Mucosa of rectum (tissue), 2 donors: Measurements from ENCODE around the gene ITGA8.

Experiments
- H3K27ac ChIP-seq, 2 donors: one replicate each; pipeline ENCODE4 v1.7.0; 2013; ENCODE audit warnings: inconsistent platforms in 2 of 2, low read depth in 2 of 2, low read length in 2 of 2
- H3K27me3 ChIP-seq, 2 donors: one replicate each; pipeline ENCODE4 v1.7.0; 2013; ENCODE audit warnings: low read length in 2 of 2; ENCODE audit not compliant: control insufficient read depth in 2 of 2, insufficient read depth in 2 of 2
- H3K36me3 ChIP-seq, 2 donors: one replicate each; pipeline ENCODE4 v1.7.0; 2013; ENCODE audit warnings: low read length in 2 of 2; ENCODE audit not compliant: control insufficient read depth in 2 of 2, insufficient read depth in 2 of 2
- H3K4me1 ChIP-seq, 2 donors: one replicate each; pipeline ENCODE4 v1.7.0; 2013; ENCODE audit warnings: low read length in 2 of 2, mild to moderate bottlenecking in 1 of 2; ENCODE audit not compliant: control insufficient read depth in 2 of 2, insufficient read depth in 2 of 2
- H3K4me3 ChIP-seq, 2 donors: one replicate each; pipeline ENCODE4 v1.7.0; 2013; ENCODE audit warnings: low read length in 2 of 2
- H3K9ac ChIP-seq, 2 donors: one replicate each; pipeline ENCODE4 v1.7.0; 2013; ENCODE audit warnings: low read length in 2 of 2, low read depth in 1 of 2, mild to moderate bottlenecking in 1 of 2
- H3K9me3 ChIP-seq, 2 donors: one replicate each; pipeline ENCODE4 v1.7.0; 2013; ENCODE audit warnings: low read length in 2 of 2; ENCODE audit not compliant: control insufficient read depth in 2 of 2
- donor health status: healthy.
- donor health status: Normal muscosa, but diverticular disease.

ITGA8 gene

GRCh38 chr10:15700078-15700674, 19.5 kb downstream of the ITGA8 start:
- H3K9me3 ChIP-seq = no peaks in the 10 kb centered on the region
- H3K27me3 ChIP-seq = no peaks in the 10 kb centered on the region
- no peaks in the 10 kb centered on the region for H3K4me1 ChIP-seq
- H3K4me3 ChIP-seq = no peak overlapping the region
- no peak overlapping the region for H3K27ac ChIP-seq
- H3K36me3 ChIP-seq = no peaks in the 10 kb centered on the region
- no peak overlapping the region for H3K9ac ChIP-seq

GRCh38 chr10:15695852-15696251, 23.9 kb downstream of the ITGA8 start:
- H3K27ac ChIP-seq = no peak overlapping the region
- H3K4me3 ChIP-seq = no peak overlapping the region
- no peaks in the 10 kb centered on the region for H3K9me3 ChIP-seq

GRCh38 chr10:15690031-15690430, 29.7 kb downstream of the ITGA8 start:
- Histone ChIP-seq H3K9ac (no peak overlapping the region), H3K27ac (no peak overlapping the region), H3K4me3 (no peak overlapping the region), H3K9me3 (no peaks in the 10 kb centered on the region), H3K27me3 (no peaks in the 10 kb centered on the region), H3K36me3 (no peaks in the 10 kb centered on the region), H3K4me1 (no peaks in the 10 kb centered on the region)

More at GRCh38 chr10:15695852-15696251, 23.9 kb downstream of the ITGA8 start:
- Histone ChIP-seq H3K36me3 (no peaks in the 10 kb centered on the region), H3K9ac (no peak overlapping the region), H3K4me1 (no peaks in the 10 kb centered on the region), H3K27me3 (no peaks in the 10 kb centered on the region)

DNA sequence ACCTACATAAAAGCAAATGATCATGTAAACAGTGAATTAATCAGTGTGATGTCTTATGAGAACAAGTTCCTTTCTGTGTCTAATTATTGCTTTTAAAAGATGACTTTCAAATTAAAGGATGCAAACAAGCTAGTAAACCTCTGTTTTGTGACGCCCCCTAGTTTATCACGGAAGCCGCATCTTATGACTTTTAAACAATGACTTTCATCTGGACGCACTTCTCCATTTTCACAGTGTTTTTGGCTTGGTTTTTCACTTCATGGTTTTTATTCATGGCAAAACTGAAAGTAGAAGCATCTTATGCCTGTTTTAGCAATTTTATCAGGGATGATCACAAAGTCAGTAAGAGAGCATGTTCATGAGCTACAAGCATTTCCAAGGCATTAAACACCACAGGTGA, 35.0 kb downstream of the ITGA8 start:
- Histone ChIP-seq H3K27me3 (no peaks in the 10 kb centered on the region), H3K9ac (no peak overlapping the region), H3K4me3 (no peak overlapping the region), H3K27ac (no peak overlapping the region), H3K4me1 (no peaks in the 10 kb centered on the region), H3K36me3 (no peaks in the 10 kb centered on the region), H3K9me3 (no peaks in the 10 kb centered on the region)

DNA sequence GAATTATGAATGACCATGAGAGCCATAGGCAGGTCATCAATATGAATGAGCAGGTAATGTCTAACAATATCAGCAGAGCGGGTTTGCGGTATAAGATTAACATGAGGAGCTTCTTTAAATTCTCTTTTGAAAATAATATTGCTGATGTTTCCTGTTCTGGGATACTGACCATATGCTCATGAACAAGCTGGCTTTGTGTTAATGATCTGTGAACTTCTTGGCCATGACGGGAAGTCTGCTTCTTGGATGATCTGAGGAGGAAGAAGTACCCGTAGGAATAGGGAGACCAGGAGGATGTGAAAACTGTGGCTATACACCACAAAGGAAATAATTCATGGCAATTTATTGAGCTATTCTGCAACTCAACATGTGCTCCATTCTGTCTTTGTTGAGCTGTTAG, 38.6 kb downstream of the ITGA8 start:
- H3K4me3 ChIP-seq = no peak overlapping the region
- no peaks in the 10 kb centered on the region for H3K36me3 ChIP-seq
- H3K27me3 ChIP-seq = no peaks in the 10 kb centered on the region
- H3K9me3 ChIP-seq = no peaks in the 10 kb centered on the region
- H3K27ac ChIP-seq = no peak overlapping the region
- no peaks in the 10 kb centered on the region for H3K4me1 ChIP-seq
- no peak overlapping the region for H3K9ac ChIP-seq

GRCh38 chr10:15678851-15679250, 40.9 kb downstream of the ITGA8 start:
- H3K27me3 ChIP-seq = no peaks in the 10 kb centered on the region
- H3K9me3 ChIP-seq = no peaks in the 10 kb centered on the region
- no peak overlapping the region for H3K27ac ChIP-seq
- H3K9ac ChIP-seq = no peak overlapping the region
- H3K4me1 ChIP-seq = no peaks in the 10 kb centered on the region
- no peaks in the 10 kb centered on the region for H3K36me3 ChIP-seq
- no peak overlapping the region for H3K4me3 ChIP-seq

DNA sequence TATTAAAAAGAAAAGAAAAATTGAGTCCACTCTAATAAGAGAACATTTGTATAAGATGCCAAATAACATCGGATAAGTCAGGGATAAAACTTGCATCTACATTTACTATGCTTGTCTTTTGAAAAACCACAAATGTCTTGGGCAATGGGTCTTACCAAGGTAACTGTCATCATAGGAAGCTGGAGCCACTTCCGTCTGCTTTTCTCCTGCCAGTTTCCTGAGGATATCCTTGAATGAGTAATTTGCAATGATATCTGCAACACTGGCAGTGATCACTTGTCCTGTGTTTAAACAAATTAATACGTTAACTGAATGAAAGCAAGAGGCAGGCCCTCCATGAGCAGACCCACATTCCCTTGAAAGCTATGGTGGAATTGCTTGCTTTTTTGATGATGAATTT, 47.3 kb downstream of the ITGA8 start:
- Histone ChIP-seq H3K4me1 (no peaks in the 10 kb centered on the region), H3K36me3 (no peaks in the 10 kb centered on the region), H3K9me3 (no peaks in the 10 kb centered on the region), H3K9ac (no peak overlapping the region), H3K27ac (no peak overlapping the region), H3K4me3 (no peak overlapping the region), H3K27me3 (no peaks in the 10 kb centered on the region)

DNA sequence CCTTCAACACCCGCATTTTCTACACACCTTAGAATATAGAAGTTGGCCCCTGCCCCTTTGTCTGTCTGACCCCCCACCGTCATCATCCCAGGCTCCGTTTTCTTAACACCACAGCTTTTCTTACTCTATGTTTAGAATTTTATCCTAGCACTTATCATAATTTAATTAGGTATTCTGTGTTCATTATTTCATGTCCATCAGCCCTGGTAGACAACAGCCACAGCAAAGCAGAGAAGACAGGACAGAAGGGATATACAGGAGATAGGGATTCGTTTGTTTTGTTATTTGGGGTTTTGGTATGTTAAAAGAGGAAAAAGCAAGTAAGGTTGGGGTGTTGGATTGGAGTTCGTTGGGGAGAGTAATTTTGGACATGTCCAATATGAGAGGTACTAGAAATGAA, 48.8 kb downstream of the ITGA8 start:
- Histone ChIP-seq H3K36me3 (no peaks in the 10 kb centered on the region), H3K27me3 (no peaks in the 10 kb centered on the region), H3K9ac (no peak overlapping the region), H3K9me3 (no peaks in the 10 kb centered on the region), H3K4me3 (no peak overlapping the region), H3K27ac (no peak overlapping the region), H3K4me1 (no peaks in the 10 kb centered on the region)

- Histone ChIP-seq H3K9ac (no peak overlapping the region), H3K27me3 (no peaks in the 10 kb centered on the region), H3K27ac (no peak overlapping the region), H3K9me3 (no peaks in the 10 kb centered on the region), H3K4me1 (no peaks in the 10 kb centered on the region), H3K4me3 (no peak overlapping the region), H3K36me3 (no peaks in the 10 kb centered on the region)
Measured at GRCh38 chr10:15661574-15661973, 58.1 kb downstream of the ITGA8 start.

- H3K36me3 ChIP-seq = no peaks in the 10 kb centered on the region
- H3K27me3 ChIP-seq = no peaks in the 10 kb centered on the region
- no peak overlapping the region for H3K27ac ChIP-seq
- no peak overlapping the region for H3K4me3 ChIP-seq
- H3K4me1 ChIP-seq = no peaks in the 10 kb centered on the region
- no peak overlapping the region for H3K9ac ChIP-seq
- H3K9me3 ChIP-seq = no peaks in the 10 kb centered on the region
Measured at GRCh38 chr10:15660990-15661389, 58.7 kb downstream of the ITGA8 start.
